Esophagus muscularis mucosa (tissue), 3 donors: ENCODE results near the gene STK33.

Experiments used
- POLR2A ChIP-seq: fragments of 450-650 bp; IDR thresholded peaks from one replicate; pipeline ENCODE4 v1.6.1; 2017; ENCODE audit warnings: antibody characterized with exemption, moderate library complexity, mild to moderate bottlenecking, low read depth
- TF ChIP-seq, protein P1 (sequence below), 3 experiments: fragments of 200-600 bp in 2 of 3; fragments of 450-650 bp in 1 of 3; sonication (generic) in 2 of 3; IDR thresholded peaks; one replicate each; pipeline ENCODE4 v1.5.1; 2017 to 2019; ENCODE audit warnings: antibody characterized with exemption in 3 of 3, mild to moderate bottlenecking in 2 of 3, moderate library complexity in 1 of 3

DNA sequence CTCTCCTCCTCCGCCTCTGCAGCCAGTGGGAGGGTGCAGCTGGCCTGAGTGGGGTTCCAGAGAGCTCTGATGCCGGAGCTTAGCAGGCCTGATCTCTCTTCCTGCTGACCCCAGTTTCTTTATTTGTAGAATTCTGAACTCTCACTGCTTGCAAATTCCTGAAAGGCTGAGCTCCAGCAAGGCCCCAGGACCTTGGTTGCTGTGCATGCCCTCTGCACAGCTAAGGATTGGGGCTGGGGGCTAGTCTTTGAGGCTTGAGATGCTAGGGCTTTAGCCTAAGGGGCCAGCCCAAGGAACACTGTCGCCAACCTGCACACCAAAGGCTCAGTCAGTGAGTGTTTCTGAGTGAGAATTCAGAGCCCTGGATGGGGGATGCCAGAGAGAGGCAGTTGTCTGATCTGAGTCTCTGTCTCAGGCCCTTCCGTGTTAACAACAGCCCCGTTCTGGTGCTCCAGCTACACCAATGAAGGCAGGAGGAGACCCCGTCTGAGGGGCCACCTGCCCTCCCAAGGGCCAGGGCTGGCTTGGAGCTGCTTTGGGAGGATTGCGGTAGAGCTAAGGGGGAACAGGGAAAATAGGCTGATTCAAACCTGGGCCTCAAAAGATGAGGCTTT is 224.3 kb downstream of the STK33 start:
- TF ChIP-seq, protein P1, sequence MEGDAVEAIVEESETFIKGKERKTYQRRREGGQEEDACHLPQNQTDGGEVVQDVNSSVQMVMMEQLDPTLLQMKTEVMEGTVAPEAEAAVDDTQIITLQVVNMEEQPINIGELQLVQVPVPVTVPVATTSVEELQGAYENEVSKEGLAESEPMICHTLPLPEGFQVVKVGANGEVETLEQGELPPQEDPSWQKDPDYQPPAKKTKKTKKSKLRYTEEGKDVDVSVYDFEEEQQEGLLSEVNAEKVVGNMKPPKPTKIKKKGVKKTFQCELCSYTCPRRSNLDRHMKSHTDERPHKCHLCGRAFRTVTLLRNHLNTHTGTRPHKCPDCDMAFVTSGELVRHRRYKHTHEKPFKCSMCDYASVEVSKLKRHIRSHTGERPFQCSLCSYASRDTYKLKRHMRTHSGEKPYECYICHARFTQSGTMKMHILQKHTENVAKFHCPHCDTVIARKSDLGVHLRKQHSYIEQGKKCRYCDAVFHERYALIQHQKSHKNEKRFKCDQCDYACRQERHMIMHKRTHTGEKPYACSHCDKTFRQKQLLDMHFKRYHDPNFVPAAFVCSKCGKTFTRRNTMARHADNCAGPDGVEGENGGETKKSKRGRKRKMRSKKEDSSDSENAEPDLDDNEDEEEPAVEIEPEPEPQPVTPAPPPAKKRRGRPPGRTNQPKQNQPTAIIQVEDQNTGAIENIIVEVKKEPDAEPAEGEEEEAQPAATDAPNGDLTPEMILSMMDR (IDR thresholded peaks at IDR 0.05), result no peak
- no peak for TF ChIP-seq POLR2A
